Activated CD8-positive, alpha-beta memory T cell treated with anti-CD3 and anti-CD28 coated beads, Interleukin-2, amount 50 U/mL, for 48 hours (primary cell): ENCODE results near the gene SULT1C4.

Experiments
- DNase-seq: peaks from one replicate; pipeline ENCODE4 v3.0.0-alpha.2; 2020

SULT1C4 gene

DNA sequence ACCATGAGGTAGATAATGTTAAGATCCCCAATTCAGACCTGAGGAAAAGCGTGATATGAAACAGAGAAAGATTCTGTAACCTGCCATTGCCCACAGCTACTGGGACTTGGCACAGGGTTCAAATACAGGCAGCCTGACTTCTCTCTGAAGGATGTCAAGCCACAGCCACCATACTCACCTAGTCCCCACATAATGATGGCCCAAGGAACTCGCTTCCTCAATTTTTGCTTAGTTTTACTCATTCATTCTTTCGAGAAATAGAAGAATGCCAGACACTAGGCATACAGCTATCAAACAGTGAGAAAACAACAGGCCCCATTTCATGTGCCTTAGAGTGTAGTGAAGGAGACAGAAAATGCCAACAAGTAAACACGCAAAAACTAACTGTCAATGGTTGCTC, 980 bp upstream of the SULT1C4 start:
- no peak for DNase-seq

DNA sequence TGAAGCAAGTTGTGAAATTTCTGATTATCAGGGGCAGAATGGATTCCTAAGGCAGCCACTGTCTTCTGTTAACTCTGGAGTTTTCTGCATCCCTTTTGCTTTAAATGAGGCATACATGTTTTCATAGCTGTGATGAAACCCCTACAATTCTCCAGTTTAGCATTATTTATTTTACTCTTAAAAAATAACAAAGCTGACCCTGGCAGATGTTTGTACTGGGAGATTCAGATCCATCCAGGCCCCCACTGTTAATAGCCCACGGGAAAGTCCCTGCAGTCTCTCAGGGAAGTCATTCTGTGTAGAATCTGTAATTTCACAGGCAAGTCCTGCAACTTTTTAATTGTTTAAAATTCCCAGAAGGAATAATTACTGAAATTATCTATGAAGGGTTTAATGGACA, 353 bp upstream of the SULT1C4 start:
- DNase-seq, result no peak

DNA sequence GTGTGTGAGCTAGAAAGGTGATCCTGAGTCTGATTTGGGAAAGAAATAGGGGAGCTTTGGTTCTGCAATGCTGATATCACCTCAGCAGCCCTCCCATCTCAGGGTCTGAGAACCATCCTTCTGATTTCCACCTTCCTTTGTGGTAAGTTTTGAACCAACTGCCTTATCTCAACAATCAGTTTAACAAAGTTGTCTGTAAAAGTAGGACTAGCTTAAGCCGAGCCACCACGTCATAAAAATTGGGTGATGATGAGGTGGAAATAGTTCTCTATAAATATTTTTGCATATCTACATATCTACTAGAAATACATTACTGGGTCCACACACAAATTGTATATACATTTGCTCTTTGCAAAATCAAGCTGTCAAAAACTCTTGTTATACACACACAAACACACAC, 1.1 kb downstream of the SULT1C4 start:
- no peak for DNase-seq

DNA sequence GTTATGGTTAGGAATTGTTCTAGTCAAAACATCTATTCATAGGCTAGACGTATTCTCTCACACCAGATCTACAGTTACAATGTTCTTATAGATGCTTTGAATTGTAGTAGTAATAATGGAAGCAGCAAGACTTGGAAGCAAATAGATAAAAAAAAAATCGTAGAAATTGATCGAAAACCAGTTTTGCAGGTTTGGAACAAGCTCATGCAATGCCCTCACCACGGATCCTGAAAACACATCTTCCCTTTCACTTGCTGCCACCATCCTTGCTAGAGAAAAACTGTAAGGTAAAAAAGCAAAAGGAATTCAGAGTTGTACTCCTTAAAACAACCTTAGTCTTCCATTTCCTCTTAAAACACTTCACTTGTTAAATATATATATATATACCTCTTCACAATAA, 4.4 kb downstream of the SULT1C4 start:
- DNase-seq, result no peak

DNA sequence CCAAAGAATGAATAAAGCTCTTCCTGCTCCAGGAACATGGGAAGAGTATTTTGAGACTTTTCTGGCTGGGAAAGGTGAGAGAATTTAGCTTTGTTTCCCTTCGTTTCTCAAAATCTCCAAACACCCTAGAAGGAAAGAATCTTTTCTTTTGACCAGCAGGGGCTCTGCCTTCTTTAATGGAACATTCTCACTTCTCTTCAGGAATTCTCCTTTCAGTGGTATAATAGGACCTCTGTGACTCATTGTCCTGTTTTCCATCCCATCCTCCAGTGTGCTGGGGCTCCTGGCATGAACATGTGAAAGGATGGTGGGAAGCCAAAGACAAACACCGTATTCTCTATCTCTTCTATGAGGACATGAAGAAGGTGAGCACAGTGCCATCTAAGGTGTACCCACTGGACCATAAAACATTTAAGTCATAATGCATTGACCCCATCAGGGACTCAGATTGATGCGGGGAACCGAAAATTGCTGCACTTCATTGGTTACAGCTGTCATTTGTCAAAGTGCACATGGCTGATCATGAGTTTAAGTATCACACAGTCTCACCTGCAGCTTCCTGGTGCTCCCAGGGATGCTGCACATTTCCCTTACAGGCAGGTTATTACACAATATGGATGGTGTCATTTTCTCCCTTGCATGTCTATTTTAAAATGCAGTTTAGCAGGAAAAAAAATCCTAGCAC, 5.5 kb downstream of the SULT1C4 start:
- DNase-seq, result no peak

DNA sequence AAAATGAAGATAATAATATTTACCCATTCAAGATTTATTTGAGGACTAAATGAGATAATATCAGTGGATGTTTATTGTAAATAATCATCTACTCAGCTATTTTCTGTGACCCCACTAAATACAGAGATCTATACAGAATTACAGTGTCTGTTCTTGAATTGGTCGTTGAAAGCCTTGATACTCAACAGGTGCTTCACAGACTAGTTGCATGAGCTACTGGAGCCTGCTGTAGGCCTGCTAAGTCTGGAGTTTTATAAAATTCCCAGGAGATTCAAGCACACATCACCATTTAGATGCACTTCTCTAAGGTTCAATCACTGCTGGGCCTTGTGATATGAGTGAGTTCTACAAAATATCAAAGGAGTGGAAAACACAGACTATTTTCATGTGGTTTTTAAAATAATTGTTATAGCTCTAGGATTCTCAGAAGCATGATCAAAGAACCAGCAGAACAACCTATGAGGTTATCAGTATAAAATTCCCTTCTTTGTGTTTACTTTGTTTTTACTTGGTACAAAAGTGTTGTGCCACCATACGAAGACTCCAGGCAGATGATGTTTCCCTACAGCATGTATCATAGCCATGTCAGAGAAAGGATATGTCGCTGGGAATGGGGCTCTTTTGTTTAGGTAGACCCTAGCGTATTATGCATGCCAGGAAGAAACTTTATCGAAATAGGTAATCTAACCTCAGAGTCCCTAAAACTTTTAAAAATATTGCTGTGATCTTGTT, 7.1 kb downstream of the SULT1C4 start:
- DNase-seq, result no peak

DNA sequence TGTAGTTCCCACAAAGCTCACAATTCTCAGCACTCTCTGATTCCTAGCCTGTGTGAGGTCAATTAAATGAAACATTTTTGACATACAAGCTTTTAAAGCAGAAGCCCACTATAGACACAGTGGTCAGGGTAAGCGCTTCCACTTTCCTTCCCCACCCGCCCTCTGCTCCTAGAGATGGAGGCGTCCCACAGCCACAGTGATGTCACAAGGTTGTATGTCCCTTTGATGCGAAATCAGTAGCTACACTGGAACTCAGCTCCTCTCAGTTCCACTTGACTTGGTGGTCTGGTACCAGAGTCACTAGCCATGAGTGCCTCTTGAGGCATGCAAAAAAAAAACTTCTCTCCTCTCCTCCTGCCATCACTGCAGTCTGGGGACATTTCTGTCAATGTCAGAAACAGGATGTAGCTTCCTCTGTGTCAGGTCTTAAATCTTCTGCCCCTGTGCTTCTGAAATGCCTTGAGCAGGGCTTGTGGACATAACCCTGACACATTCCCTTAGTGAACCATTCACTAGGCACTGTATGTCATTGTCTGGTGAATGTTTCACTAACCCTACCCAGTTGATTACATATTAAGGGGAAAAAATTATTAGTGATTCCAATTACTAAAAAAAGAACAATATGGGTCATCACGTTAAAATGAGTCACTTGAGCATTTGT, 7.8 kb downstream of the SULT1C4 start:
- no peak for DNase-seq

DNA sequence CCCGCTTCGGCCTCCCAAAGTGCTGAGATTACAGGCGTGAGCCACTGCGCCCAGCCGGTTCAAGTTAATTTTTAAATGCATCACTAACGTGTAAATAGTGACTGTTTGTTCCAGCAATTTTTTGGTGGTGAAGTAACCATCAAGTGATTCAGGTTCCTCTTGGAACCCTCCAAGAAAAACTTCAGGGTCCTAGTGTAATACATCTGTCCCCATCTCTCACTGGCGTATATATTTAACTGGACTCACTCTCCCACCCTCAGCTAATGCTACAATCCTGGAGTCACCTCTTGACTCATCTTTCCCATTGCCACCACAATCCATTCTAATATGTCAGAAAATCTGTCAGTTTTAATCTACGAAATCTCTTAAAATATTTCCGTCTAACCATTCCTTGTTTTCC, 10.3 kb downstream of the SULT1C4 start:
- no peak for DNase-seq

DNA sequence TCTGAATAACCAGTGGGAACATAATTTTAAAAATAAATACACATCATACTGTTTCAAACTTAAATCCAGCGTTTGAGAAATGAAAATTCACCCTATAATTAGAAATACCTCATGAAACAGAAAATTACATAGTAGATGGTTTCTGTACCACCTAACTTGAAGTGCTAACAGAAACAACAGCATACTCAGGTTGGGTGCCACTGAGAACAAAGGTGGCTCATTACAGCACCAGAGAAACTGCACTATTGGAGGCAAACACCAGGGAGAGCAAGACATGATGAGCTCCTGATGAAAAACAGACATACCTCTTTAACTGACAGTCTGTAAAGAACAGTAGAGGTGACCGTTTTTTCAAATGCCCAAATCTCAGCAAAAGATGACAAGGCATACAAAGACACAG, 12.6 kb downstream of the SULT1C4 start:
- DNase-seq, result no peak

DNA sequence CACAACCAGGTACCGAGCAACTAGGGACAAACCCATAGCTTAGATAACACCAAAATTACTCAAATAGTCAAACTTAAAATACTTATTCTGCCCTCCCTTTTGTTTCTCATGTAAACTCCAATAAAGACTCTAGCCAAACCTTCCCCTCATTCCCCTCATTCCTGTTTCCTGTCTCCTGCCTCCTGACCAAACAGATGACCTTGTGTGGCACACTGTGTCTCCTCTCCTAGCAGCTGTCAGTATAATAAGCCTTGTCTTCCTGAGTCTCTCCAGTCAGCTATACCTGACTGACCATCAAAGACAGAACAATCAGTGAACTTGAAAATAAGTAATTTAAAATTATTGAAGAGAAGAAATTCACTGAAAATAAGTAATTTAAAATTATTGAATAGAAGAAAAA, 14.3 kb downstream of the SULT1C4 start:
- no peak for DNase-seq

DNA sequence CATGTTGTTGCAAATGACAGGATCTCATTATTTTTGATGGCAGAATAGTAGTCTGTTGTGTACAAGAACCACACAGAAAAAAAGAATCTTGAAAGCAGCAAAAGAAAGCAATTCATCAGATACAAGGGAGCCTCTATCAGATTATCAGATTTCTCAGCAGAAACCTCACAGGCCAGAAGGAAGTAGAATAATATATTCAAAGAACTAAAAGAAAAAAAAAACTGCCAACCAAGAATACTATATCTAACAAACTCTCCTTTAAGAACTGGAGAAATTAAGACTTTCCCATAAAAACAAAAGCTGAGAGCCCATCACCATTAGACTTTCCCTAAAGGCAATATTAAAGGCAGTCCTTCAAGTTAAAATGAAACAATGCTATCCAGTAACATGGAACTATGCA, 15.4 kb downstream of the SULT1C4 start:
- DNase-seq, result no peak

DNA sequence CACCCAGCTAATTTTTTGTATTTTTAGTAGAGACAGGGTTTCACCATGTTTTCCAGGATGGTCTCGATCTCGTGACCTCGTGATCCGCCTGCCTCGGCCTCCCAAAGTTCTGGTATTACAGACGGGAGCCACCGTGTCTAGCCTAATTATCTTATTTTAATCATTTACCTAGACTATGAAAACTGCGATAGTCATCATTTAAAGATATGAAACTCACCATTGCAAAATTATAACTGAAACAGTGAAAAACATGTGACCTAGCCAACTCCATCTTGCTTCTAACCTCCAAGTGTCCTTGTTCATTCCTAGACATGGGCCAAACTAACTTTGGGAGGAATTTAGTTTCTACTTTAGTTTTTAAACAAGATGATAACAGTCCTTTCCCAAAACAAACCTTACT, 17.4 kb downstream of the SULT1C4 start:
- no peak for DNase-seq

DNA sequence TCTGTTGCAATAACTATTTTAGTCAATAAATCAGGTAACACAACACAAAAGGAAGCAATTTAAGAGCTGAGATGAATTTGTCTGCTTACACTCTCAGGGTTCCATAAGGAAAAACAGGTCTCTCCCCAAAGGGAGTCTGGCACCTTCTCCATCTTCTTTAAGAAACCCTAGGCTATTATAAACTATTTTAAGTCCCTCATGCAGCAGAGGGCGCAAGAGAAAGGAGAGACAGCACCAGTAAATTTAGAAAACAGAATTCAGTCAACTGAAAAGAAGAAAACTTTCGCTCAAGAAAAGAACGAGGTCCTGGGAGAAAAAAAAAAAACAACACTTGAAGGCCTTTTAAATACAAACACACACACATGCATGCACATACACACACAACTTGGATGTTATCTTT, 19.1 kb downstream of the SULT1C4 start:
- DNase-seq, result no peak

DNA sequence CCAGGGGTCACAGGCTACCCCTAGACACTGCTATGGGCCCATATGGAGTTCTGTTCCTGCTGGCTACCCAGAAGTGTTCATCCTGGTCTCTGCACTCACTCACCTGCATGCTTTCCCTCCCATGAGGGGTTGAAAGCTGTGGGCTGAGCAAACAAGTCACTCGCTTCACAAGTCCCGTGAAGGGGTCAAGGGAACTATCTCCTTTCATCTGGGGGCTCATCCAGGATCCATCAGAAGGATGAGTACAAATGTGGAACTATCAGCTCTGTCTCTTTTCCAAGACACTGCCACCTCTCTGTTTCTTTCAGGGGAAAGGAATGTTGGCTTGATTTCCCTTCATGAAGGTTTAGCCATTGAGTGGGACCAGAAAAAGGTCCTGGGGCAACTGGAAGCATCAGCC, 21.7 kb downstream of the SULT1C4 start:
- DNase-seq, result no peak

DNA sequence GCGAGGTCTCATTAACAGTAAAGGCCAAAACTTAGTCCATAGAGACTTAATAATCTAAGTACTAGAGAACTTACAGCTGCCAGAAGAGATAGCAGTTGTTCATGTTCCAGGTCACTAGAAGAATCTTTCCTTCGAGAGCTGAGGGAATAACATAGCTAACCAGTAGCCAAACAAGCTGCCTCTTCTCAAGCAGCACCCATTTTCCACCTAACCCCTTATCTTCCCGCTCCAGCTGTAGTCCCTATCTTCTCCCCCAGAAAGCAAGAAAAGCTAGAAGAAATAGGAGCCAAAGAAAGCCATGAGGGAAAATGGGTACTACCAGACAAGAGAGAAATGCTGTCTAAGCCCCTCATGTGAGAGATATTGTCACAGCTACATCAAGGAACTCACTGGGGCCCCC, 24.0 kb downstream of the SULT1C4 start:
- no peak for DNase-seq

DNA sequence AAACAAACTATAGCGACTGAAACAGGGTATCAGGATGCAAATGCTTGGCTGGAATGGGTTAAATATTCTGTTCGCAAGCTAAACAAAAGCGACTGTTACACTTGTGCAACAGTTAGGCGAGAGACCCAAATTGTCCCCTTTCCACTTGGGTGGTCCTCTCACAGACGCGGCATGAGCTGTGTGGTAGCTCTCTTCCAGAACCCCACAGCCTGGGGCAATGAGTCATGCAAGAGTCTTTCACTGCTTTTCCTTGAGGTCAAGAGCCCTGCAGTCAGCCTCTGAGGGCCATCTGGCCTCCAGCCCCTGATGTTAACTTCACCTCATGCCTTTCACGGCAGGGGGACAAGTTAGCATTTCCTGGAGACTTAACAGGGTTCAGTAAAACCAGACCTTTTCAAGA, 25.7 kb downstream of the SULT1C4 start:
- DNase-seq, result no peak

DNA sequence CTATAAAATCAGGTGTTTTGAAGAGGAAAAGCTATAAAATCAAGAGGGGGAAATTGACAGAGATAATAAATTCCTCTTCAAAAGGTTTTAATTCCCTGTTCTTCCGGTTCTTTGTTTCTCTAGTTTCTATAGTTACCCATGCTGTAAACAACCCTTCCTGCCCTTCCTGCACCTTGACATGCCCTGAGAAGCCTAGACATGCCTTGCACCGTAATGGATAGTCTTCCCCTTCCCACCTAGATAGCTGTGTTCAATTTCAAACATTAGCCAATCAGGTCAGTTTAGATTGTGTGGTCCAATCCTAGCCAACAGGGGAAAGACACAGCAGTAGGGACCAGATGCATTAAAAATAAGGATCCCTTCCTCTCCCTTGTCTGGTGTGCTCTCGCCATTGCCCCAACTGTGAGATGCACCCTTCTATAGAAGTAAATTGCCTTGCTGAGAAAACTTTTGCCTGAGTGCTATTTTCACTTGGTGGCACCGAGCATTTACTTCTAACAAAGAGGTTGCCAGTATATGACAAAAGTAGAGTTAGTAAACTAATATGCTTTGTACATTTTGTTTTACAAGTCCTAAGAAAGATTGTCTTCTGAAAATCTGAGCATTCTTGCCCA, 27.1 kb downstream of the SULT1C4 start:
- no peak for DNase-seq

DNA sequence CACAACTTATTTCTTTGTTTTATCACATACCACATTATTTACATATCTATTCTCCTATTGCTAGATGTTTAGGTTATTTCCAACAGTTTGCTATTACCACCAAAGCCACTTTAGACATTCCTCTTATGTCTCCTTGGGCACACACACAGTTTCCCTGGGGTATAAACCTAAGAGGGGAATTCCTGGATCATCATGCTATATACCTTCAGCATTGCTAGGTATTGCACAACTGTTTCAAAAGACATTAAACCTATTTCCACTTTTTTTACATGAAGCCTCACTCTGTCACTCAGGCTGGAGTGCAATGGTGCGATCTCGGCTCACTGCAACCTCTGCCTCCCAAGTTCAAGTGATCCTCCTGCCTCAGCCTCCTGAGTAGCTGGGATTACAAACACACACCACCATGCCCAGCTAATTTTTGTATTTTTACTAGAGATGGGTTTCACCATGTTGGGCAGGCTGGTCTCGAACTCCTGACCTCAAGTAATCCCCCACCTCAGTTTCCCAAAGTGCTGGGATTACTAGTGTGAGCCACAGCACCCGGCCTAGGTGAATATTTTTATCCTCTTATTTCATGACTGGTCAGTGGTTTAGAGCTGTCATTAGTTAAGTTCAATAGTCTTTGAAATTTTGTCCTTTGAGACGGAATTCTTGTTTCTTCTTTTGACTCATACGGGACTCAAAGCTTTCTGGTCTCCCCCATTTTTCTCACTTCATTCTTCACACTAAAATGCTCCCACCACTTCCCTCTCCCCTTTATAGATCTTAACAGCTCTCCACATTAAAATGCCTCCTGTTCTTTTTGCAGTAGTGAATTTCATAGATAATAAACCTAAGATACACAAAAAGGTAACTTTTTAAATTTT, 30.3 kb downstream of the SULT1C4 start:
- DNase-seq, result no peak

DNA sequence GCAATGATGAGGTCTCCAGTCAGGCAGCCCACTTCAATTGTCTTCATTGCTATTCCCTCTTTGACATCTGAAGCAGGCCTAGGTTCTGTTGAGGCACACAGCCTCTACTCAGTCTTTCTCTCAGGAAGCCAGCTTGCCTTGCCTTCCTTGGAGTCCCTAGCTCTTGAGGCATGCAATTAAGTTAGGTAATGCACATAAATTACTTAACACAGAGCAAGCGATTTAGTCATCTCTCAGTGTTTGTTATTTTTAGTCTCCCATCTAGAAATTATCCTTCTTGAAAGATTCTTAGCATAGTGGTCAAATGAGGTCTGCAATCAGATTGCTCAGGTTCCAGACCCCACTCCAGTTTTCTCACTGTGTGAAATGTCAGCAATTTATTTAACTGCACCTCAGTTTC, 32.0 kb downstream of the SULT1C4 start:
- DNase-seq, result no peak

DNA sequence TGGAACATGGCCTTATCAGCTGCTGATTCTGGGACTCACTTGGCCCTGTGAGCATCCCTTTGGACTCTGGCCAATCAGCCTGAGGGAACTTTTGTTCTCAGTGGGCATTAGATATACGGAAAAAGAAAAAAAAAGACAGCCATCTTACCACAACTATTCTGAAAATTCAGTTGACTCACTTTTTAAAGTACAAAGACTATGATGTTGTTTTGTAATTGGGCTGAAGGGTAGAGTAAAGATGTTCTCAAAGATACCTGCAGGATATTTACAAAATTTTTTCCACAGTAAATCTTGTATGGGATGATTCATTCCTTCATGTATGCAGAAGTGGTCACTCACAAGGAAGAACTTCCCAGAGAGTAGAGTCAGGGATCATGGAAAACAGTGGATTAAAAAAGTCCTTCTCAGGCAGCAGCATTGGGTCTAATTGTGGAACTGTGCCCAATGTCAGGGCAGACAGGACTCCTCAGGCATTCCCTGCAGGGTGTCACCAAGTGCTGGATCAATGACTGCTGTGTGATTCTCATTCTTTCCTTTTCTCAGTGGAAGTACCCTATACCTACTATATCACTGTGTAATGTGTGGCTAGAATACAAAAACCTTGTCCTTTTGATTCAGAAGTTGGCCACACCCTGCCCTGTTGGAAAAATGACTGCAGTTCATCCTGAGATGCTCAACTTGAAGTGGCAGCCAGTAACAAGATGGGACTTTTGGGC, 35.4 kb downstream of the SULT1C4 start:
- no peak for DNase-seq

DNA sequence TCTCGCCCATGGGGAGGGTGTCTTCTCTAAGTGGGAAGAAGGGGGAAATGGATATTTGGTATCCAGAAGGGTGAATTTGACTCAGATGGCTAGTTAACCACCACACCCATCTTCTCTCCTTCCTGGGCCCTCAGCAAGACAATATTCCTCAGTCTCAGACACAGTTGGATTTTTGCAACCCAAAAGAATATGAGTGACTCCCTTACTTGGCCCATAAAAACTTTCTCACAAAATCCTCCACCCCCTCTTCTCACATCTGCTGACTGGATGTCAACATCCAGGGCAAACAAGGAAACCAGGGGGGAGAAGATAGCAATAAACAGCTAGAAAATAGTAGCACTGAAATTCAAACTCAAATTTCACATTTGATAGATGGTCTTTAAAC, 35.9 kb downstream of the SULT1C4 start:
- DNase-seq, result no peak

DNA sequence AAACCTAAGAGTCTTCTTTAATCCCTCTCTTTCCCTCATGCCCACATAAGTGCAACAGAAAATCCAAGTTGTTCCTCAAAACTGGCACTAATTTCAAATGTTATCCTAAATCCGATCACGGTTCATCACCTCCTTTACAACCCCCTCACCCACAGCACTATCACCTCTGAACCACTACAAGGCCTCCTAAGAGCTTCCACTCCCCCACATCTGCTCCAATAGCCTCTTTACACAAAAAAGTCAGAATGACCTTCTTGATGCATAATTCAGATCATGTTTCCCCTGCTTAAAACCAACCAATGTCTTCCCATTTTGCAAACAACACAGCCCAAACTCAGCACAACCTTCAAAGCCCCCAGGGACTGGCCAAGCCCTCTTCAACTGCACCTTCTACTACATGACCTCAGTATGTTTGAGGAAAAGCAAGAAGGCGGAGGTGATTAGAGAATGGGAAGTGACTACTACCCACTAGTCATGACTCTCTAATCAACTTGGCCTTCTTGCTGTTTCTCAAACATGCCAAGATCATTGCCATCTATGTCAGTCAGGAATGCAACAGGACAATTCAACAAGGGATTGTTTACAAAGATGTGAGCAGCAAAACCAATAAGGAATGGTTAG, 36.6 kb downstream of the SULT1C4 start:
- DNase-seq, result no peak
